ENCODE results near the gene CAVIN3. TPM values are rescaled to one million over a fixed set of nuclear protein-coding genes. Genes with fewer than 3 reads are reported as not detected.

CAVIN3 gene
- total RNA-seq, 1 experiment from 2014 or later: 11.2 TPM

DNA sequence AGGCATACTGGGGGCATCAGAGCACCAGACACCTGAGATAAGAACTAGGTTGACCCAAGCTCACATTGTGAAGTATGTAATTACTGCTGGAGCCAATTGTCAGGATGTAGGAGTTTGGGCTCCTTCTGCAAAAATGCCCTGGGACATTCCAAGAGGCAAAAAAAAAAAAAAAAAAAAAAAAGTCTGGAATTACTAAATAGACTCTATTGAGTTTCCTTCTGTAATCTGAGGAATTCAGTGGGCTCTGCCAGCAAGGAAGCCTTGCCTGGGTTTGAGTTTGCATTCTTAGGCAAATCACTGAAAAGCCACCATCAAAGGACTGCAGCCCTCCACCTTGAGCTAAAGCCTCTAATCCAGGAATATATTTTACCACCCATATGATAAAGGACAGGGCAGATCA, 8.0 kb upstream of the CAVIN3 start:
- Mint-ChIP-seq H3K27me3 (ENCODE audit: insufficient read depth, unreplicated experiment) (no peaks in the 10 kb centered on the region), H3K4me3 (ENCODE audit: unreplicated experiment) (no peak overlapping the region), H3K27ac (ENCODE audit: unreplicated experiment) (no peak overlapping the region), H3K36me3 (ENCODE audit: insufficient read depth, unreplicated experiment) (no peaks in the 10 kb centered on the region), H3K9me3 (ENCODE audit: unreplicated experiment) (no peaks in the 10 kb centered on the region), H3K4me1 (ENCODE audit: low read depth, unreplicated experiment) (peaks cover 9% of the 10 kb centered on the region)
- Histone ChIP-seq H3K27me3 (replicated peaks; ENCODE audit: control insufficient read depth, insufficient read depth, low read length) (no peaks in the 10 kb centered on the region), H3K4me1 (peaks cover 9% of the 10 kb centered on the region; the same call in 1 of the 2 replicates), H3K4me3 (ENCODE audit: low read depth, low read length) (no peak overlapping the region), H3K9me3 (no peaks in the 10 kb centered on the region), H3K36me3 (ENCODE audit: control insufficient read depth, insufficient read depth, low read length) (no peaks in the 10 kb centered on the region; the same call in 1 of the 2 replicates)
- ChIA-PET CTCF (interaction anchor here (0.6 to 0.7 kb wide), 2 partner anchors 10 to 1835 kb away, joined by 3 to 4 read pairs; no protein-coding TSS in a partner anchor), POLR2A (interaction anchor here (0.6 to 0.7 kb wide), 2 partner anchors 14 to 72 kb away, joined by 6 to 7 read pairs; no protein-coding TSS in a partner anchor)
- BruUV-seq (replicated peaks): no TSS peak
- no peak for DNase-seq
- TF ChIP-seq CTCF (IDR thresholded peaks at IDR 0.05; ENCODE audit: insufficient read depth in 1 of 2, low read depth in 1 of 2, low read length in 1 of 2, severe bottlenecking in 1 of 2, unreplicated experiment in 1 of 2): no peak
- intact Hi-C loops (cut with micrococcal nuclease; ENCODE audit: unreplicated experiment): no loop called here

DNA sequence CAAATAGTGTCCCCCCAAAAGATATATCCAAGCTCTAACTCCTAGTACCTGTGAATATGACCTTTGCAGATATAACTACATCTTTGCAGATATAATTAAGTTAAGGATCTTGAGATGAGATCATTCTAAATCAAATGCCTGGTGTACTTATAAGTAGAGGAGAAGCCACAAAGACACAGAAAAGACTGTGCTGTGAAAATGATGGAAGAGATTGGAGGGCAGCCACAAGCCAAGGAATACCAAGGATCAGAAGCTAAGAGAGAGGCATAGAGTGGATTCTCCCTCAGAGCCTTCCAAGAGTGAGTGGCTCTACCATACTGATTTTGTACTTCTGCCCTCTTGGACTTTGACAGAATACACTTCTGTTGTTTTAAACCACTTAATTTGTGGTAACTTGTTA, 7.5 kb upstream of the CAVIN3 start:
- CTCF ChIA-PET: interaction anchor here (0.6 to 1.4 kb wide), 2 partner anchors 10 to 35 kb away, joined by 4 read pairs; no protein-coding TSS in a partner anchor
- TF ChIP-seq CTCF (IDR thresholded peaks at IDR 0.05; ENCODE audit: insufficient read depth in 1 of 2, low read depth in 1 of 2, low read length in 1 of 2, severe bottlenecking in 1 of 2, unreplicated experiment in 1 of 2): no peak
- Mint-ChIP-seq H3K36me3 (ENCODE audit: insufficient read depth, unreplicated experiment) (no peaks in the 10 kb centered on the region), H3K27ac (ENCODE audit: unreplicated experiment) (no peak overlapping the region), H3K4me3 (ENCODE audit: unreplicated experiment) (no peak overlapping the region), H3K27me3 (ENCODE audit: insufficient read depth, unreplicated experiment) (no peaks in the 10 kb centered on the region), H3K4me1 (ENCODE audit: low read depth, unreplicated experiment) (peaks cover 15% of the 10 kb centered on the region), H3K9me3 (ENCODE audit: unreplicated experiment) (no peaks in the 10 kb centered on the region)
- no TSS peak for BruUV-seq (replicated peaks)
- intact Hi-C loops (cut with micrococcal nuclease; ENCODE audit: unreplicated experiment): no loop called here
- Histone ChIP-seq H3K36me3 (ENCODE audit: control insufficient read depth, insufficient read depth, low read length) (no peaks in the 10 kb centered on the region; the same call in 1 of the 2 replicates), H3K4me1 (peaks cover 9% of the 10 kb centered on the region; the same call in 1 of the 2 replicates), H3K27me3 (replicated peaks; ENCODE audit: control insufficient read depth, insufficient read depth, low read length) (no peaks in the 10 kb centered on the region), H3K4me3 (ENCODE audit: low read depth, low read length) (no peak overlapping the region), H3K9me3 (no peaks in the 10 kb centered on the region)
- no peak for DNase-seq
- POLR2A ChIA-PET: interaction anchor here (0.6 kb wide), 1 partner anchor 72 kb away, joined by 6 read pairs; no protein-coding TSS in a partner anchor

DNA sequence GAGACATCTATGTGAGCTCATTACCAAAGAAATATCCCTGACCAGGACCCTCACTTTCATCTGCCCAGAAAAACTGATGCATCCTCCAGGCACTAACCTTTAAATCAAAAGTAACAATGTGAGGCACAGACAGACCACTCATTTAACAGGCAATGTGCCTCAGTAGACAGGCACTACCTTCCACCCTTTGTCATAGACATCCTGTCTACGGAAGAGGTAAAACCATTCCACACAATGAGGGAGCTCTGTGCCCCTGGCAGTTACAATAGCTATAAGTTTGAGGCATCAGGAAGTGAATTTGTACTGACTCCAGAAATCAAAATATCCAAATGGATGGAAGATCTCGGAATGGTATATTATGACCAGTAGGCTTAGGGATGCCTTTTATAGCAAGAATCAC, 6.7 kb upstream of the CAVIN3 start:
- Mint-ChIP-seq H3K27me3 (ENCODE audit: insufficient read depth, unreplicated experiment) (no peaks in the 10 kb centered on the region), H3K27ac (ENCODE audit: unreplicated experiment) (no peak overlapping the region), H3K4me1 (ENCODE audit: low read depth, unreplicated experiment) (peaks cover 16% of the 10 kb centered on the region), H3K4me3 (ENCODE audit: unreplicated experiment) (no peak overlapping the region), H3K9me3 (ENCODE audit: unreplicated experiment) (no peaks in the 10 kb centered on the region), H3K36me3 (ENCODE audit: insufficient read depth, unreplicated experiment) (no peaks in the 10 kb centered on the region)
- no peak for TF ChIP-seq CTCF (IDR thresholded peaks at IDR 0.05; ENCODE audit: insufficient read depth in 1 of 2, low read depth in 1 of 2, low read length in 1 of 2, severe bottlenecking in 1 of 2, unreplicated experiment in 1 of 2)
- Histone ChIP-seq H3K27me3 (replicated peaks; ENCODE audit: control insufficient read depth, insufficient read depth, low read length) (no peaks in the 10 kb centered on the region), H3K36me3 (ENCODE audit: control insufficient read depth, insufficient read depth, low read length) (no peaks in the 10 kb centered on the region; the same call in 1 of the 2 replicates), H3K4me1 (peaks cover 9% of the 10 kb centered on the region; the same call in 1 of the 2 replicates), H3K4me3 (ENCODE audit: low read depth, low read length) (no peak overlapping the region), H3K9me3 (no peaks in the 10 kb centered on the region)
- ChIA-PET POLR2A (no interaction called here), CTCF (interaction anchor here (0.6 to 1.4 kb wide), 2 partner anchors 34 to 36 kb away, joined by 4 to 6 read pairs; no protein-coding TSS in a partner anchor)
- DNase-seq: no peak
- no TSS peak for BruUV-seq (replicated peaks)
- intact Hi-C loops (cut with micrococcal nuclease; ENCODE audit: unreplicated experiment): no loop called here
